Fibroblast of upper back skin (primary cell): ENCODE results near the gene LYRM1.
A peak's percentile ranks its signal among the peaks of the same experiment; 100 is the strongest.
"Not testable (repeated sequence)": the region's sequence is repeated elsewhere in the genome, so short reads cannot be mapped to it uniquely, and the experiment has no call there.

ENCODE experiments used
- DNase-seq: peaks from one replicate; pipeline ENCODE4 v3.0.0-alpha.2; 2013

The LYRM1 gene

GRCh38 chr16:20940871-20941635, 40.5 kb downstream of the LYRM1 start:
- no peak for DNase-seq

DNA sequence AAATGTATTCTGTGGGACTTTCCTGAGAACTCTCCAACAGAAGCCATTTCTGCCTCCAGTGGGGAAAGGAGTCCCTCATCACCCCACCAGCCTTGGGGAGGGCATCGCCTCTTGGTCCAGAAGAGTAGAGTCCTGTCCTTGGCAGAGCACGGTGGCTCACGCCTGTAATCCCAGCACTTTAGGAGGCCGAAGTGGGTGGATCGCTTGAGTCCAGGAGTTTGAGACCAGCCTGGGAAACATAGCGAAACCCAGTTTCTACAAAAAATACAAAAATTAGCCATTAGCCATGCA, 41.0 kb downstream of the LYRM1 start:
- DNase-seq, result no peak

GRCh38 chr16:20942256-20942655, 41.7 kb downstream of the LYRM1 start:
- DNase-seq, result no peak

GRCh38 chr16:20944861-20945574, 44.4 kb downstream of the LYRM1 start:
- peak; percentile 25 for DNase-seq

DNA sequence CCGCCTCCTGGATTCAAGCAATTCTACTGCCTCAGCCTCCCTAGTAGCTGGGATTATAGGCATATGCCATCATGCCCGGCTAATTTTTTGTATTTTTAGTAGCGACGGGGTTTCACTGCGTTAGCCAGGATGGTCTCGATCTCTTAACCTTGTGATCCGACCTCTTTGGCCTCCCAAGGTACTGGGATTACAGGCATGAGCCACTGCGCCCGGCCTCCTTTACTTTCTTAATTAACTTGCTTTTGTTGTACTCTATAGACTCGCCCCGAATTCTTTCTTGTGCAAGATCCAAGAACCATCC, 45.0 kb downstream of the LYRM1 start:
- not testable (repeated sequence) for DNase-seq

GRCh38 chr16:20946015-20946629, 45.6 kb downstream of the LYRM1 start:
- no peak for DNase-seq

GRCh38 chr16:20948444-20948843, 47.9 kb downstream of the LYRM1 start:
- DNase-seq, result no peak

DNA sequence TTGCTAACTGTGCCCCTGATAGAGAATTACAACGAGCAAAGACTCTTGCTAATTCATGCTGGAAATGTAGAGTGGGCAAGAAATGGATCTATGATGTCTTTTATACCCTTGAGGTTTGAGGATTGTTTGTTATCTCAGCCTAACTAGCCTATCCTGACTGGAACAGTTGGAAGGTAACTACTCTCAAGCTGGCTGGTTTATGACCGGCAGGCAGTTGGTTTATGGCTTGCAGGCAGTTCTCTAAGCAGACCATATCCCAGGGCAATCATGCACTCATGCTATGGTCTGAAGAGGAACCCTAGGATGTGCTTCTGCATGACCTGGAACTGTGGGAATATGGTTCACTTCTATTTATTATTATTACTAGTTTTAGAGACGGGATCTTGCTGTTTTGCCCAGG, 49.1 kb downstream of the LYRM1 start:
- no peak for DNase-seq

- DNase-seq, result no peak
These were observed 49.7 kb downstream of the LYRM1 start for GRCh38 chr16:20950294-20950693.

DNA sequence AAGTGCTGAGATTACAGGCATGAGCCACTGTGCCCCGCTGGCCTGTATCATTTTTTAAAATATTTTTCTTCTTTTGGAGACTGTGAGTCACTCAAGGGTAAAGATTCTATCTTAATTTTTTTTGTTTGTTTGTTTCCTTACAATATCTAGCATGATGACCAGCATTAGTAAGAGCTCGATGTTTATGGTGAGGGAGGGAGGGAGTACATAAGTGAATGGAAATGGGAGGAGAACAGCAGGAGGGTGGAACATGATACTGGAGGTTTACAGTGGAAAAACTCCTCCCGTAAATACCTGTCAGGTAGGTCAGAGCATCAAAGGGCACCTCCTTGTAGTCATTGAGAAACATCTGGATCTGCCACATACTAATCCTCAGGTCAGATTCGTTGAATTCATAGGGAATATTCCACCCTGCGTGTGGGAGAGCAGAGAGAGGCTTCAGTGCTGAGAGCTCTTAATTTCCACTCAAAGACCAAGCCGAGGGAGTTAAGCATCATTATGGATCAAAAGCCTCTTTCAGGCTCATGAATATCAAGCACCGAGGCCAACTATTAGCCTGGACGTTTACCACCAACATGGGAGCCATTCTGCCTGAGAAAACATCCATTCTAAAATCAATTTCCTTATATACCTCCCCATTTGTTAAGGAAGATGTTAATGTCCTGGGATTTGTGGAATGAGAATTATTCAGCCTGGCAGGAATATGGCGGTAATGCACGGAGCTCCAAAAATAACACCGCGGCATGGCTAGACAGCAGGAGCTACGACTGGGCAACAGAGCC, 51.8 kb downstream of the LYRM1 start:
- peak; percentile 14 for DNase-seq

DNA sequence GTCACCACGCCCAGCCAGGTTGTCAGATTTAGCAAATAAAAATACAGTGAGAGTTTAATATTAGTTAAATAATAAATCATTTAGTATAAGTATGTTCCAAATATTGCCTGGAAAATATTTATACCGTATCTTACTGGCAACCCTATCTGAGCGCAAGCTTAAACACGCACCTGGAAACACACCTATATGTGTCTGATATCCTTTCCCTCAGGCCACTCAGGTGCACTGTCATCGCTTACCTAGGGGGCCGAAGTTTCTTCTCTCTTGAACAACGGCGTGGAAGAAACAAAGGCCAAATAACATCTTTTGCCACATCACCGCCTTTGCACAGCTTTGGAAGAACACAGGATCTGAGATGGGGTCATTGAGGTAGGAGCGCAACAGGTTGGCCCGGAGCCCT, 54.0 kb downstream of the LYRM1 start:
- no peak for DNase-seq

GRCh38 chr16:20956319-20956718, 55.7 kb downstream of the LYRM1 start:
- peak; percentile 34 for DNase-seq

DNA sequence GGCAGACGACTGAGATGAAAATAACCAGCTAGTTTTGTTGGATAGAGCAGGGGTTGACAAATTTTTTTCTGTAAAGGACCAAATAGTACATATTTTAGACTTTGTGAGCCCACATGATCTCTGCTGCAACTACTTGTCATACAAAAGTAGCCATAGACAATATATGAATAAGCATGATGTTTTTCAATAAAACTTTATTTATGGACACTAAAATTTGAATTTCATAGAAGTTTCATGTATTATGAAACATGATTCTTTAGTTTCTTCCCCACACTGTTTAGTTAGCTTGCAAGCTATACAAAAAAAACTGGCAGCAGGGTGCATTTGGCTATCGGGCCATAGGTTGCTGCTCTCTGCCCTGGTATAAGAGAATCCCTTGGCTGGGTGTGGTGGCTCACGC, 56.6 kb downstream of the LYRM1 start:
- DNase-seq, result no peak

DNA sequence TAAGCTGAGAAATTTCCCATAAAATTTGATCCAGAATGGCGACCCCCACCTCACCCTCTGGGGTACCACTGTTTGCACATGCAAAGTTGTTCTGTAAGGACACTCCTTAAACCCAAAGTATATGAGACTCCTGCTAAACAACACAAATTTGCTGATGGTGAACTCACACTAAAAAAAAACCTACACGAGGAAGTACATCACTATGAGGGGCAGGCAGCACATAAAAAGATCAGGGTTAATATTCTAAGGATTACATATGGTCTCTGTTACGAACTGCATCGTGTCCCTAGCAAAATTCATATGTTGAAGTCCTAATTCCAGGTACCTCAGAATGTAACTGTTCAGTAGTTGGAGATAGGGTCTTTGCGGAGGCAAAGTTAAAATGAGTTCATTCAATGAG, 60.3 kb downstream of the LYRM1 start:
- DNase-seq, result no peak

DNA sequence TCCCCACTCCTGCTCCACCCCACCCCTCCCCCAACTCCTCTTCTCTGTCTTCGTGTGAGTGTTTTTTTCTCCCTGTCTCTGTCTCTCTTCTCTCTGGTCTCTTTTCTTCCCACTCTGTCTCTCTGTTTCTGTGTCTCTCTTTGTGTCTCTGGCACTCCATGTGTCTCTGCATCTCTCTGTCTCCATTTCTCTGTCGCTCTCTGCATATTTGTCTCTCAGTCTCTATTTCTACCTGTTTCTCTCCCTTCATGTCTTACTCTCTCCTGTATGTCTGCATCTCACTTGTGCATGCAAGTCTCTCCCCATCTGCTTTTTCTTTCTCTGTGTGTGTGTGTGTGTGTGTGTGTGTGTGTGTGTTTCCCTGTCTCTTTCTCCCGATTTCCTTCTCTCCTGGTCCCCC, 68.2 kb downstream of the LYRM1 start:
- no peak for DNase-seq

DNA sequence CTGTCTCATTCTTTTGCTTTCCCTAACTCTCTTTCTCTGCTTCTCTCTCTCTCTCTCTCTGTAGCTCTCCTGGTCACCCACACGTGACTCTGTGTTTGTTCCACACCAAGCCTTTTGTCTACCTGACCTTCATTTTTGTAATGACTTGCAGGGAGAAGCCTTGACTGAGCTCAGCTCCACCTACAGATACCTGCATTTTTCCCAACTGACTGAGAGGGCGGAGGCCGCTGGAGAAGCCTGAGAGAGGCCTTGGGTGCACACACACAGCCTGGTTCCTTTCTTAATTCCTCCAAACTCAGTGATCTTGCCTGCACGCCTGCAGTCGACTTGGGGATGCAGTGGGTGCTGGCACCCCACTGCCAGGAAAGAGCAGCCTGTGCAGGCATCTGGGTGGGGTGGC, 68.8 kb downstream of the LYRM1 start:
- DNase-seq, result no peak

- no peak for DNase-seq
These were observed 70.8 kb downstream of the LYRM1 start for GRCh38 chr16:20971401-20971800.

DNA sequence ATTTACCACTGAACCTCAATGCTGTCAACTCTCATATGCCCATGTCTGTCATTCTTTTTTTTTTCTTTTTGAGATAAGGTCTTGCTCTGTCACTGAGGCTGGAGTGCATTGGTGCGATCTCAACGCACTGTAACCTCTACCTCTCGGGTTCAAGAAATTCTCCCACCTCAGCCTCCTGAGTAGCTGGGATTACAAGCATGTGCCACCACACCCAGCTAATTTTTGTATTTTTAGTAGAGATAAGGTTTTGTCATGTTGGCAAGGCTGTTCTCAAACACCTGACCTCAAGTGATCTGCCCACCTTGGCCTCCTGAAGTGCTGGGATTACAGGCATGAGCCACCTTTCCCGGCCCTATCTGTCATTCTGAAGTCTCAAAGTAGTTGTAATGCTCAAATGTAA, 72.6 kb downstream of the LYRM1 start:
- DNase-seq, result not testable (repeated sequence)
